Measurements from ENCODE around the gene ATG14. TPM values are rescaled to one million over a fixed set of nuclear protein-coding genes. Genes with fewer than 3 reads are reported as not detected.
A peak's percentile ranks its signal among the peaks of the same experiment; 100 is the strongest.

The ATG14 gene
- polyA plus RNA-seq, 3 donors, result 1.8 to 6.8 (median 3.3) TPM

- Histone ChIP-seq H3K4me1 (ENCODE audit: control insufficient read depth in 1 of 2, insufficient read depth in 2 of 2, low read length in 2 of 2) (no peaks in the 10 kb centered on the region), H4K20me1 (ENCODE audit: insufficient read depth, low read length) (no peaks in the 10 kb centered on the region), H3K79me2 (ENCODE audit: insufficient read depth, low read length) (no peaks in the 10 kb centered on the region), H3K27ac (ENCODE audit: low read depth in 1 of 2, low read length in 2 of 2) (no peak overlapping the region), H3K27me3 (ENCODE audit: control insufficient read depth in 2 of 2, insufficient read depth in 2 of 2, low read length in 2 of 2) (no peaks in the 10 kb centered on the region), H2AFZ (ENCODE audit: insufficient read depth, low read depth, low read length, poor library complexity, severe bottlenecking) (no peak overlapping the region), H3K36me3 (replicated peaks in 1 of 2; ENCODE audit: control insufficient read depth in 1 of 2, insufficient read depth in 2 of 2, low read length in 2 of 2) (peaks cover 59 to 92% of the 10 kb centered on the region in 2 donors), H3K9ac (ENCODE audit: insufficient read depth, low read length, poor library complexity, severe bottlenecking) (no peak overlapping the region), H3K9me3 (replicated peaks in 1 of 2; ENCODE audit: control insufficient read depth in 1 of 2, insufficient read depth in 1 of 2, low read length in 2 of 2) (no peaks in the 10 kb centered on the region), H3K4me2 (replicated peaks; ENCODE audit: extremely low read depth, low read length, poor library complexity, severe bottlenecking) (no peak overlapping the region), H3K4me3 (replicated peaks in 1 of 3; ENCODE audit: low read depth in 2 of 3, low read length in 3 of 3) (no peak overlapping the region)
- 100% methylated on average over 2 of the region's 4 CpGs for WGBS (ENCODE audit: insufficient coverage)
- no peak overlapping the region for H3K4me3 Mint-ChIP-seq
- no peak for DNase-seq
- TF ChIP-seq, protein P1, sequence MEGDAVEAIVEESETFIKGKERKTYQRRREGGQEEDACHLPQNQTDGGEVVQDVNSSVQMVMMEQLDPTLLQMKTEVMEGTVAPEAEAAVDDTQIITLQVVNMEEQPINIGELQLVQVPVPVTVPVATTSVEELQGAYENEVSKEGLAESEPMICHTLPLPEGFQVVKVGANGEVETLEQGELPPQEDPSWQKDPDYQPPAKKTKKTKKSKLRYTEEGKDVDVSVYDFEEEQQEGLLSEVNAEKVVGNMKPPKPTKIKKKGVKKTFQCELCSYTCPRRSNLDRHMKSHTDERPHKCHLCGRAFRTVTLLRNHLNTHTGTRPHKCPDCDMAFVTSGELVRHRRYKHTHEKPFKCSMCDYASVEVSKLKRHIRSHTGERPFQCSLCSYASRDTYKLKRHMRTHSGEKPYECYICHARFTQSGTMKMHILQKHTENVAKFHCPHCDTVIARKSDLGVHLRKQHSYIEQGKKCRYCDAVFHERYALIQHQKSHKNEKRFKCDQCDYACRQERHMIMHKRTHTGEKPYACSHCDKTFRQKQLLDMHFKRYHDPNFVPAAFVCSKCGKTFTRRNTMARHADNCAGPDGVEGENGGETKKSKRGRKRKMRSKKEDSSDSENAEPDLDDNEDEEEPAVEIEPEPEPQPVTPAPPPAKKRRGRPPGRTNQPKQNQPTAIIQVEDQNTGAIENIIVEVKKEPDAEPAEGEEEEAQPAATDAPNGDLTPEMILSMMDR (IDR thresholded peaks at IDR 0.05), result no peak
- H3K9me3 Mint-ChIP-seq, result no peaks in the 10 kb centered on the region
- H3K4me1 Mint-ChIP-seq, result no peaks in the 10 kb centered on the region
- no peak overlapping the region for H3K27ac Mint-ChIP-seq
- peaks cover 0 to 2% (median 0%) of the 10 kb centered on the region in 3 donors for H3K27me3 Mint-ChIP-seq (ENCODE audit: low read depth in 3 of 3)
- H3K36me3 Mint-ChIP-seq, result peaks cover 70 to 89% of the 10 kb centered on the region in 2 donors
- intact Hi-C loops (cut with micrococcal nuclease), result no loop called here
Observed at GRCh38 chr14:55382483-55382882, 29.1 kb downstream of the ATG14 start.

DNA sequence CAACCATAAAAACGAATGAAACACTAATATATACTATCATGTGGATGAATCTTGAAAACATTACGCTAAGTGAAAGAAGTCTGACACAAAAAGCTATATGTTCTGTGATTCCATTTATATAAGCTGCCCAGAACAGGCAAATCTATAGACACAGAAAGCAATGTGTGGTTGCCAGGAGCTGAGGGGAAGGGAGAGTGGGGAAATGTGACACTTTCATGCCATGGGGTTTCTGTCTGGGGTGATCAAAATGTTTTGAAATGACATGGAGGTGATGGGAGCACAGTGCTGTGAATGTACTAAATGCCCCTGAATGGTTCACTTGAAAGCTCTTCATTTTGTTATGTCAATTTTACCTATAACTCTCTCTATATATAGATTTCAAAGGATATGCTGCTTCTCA, 30.1 kb downstream of the ATG14 start:
- TF ChIP-seq, protein P1 (IDR thresholded peaks at IDR 0.05), result no peak
- peaks cover 62 to 92% of the 10 kb centered on the region in 2 donors for H3K36me3 ChIP-seq (replicated peaks in 1 of 2; ENCODE audit: control insufficient read depth in 1 of 2, insufficient read depth in 2 of 2, low read length in 2 of 2)

More for the DNA sequence above, 30.1 kb downstream of the ATG14 start:
- intact Hi-C loops (cut with micrococcal nuclease), result no loop called here
- no peak overlapping the region for H3K4me3 Mint-ChIP-seq
- Histone ChIP-seq H3K27ac (ENCODE audit: low read depth in 1 of 2, low read length in 2 of 2) (no peak overlapping the region), H3K4me1 (ENCODE audit: control insufficient read depth in 1 of 2, insufficient read depth in 2 of 2, low read length in 2 of 2) (no peaks in the 10 kb centered on the region), H3K27me3 (ENCODE audit: control insufficient read depth in 2 of 2, insufficient read depth in 2 of 2, low read length in 2 of 2) (no peaks in the 10 kb centered on the region), H2AFZ (ENCODE audit: insufficient read depth, low read depth, low read length, poor library complexity, severe bottlenecking) (no peak overlapping the region), H3K9ac (ENCODE audit: insufficient read depth, low read length, poor library complexity, severe bottlenecking) (no peak overlapping the region), H4K20me1 (ENCODE audit: insufficient read depth, low read length) (no peaks in the 10 kb centered on the region), H3K79me2 (ENCODE audit: insufficient read depth, low read length) (no peaks in the 10 kb centered on the region), H3K9me3 (replicated peaks in 1 of 2; ENCODE audit: control insufficient read depth in 1 of 2, insufficient read depth in 1 of 2, low read length in 2 of 2) (no peaks in the 10 kb centered on the region), H3K4me2 (replicated peaks; ENCODE audit: extremely low read depth, low read length, poor library complexity, severe bottlenecking) (no peak overlapping the region), H3K4me3 (replicated peaks in 1 of 3; ENCODE audit: low read depth in 2 of 3, low read length in 3 of 3) (no peak overlapping the region)
- no peaks in the 10 kb centered on the region for H3K9me3 Mint-ChIP-seq
- no CpG with 5 or more reads among the region's 2 CpGs for WGBS (ENCODE audit: insufficient coverage)
- H3K4me1 Mint-ChIP-seq, result no peaks in the 10 kb centered on the region
- H3K27me3 Mint-ChIP-seq (ENCODE audit: low read depth in 3 of 3), result no peaks in the 10 kb centered on the region
- peaks cover 71 to 91% of the 10 kb centered on the region in 2 donors for H3K36me3 Mint-ChIP-seq
- no peak for DNase-seq
- peak overlapping the region in 1 of 7 donors; percentile 32 for H3K27ac Mint-ChIP-seq

All from CD14-positive monocyte (primary cell).